PC-3 (cell line): ENCODE measurements around the gene FRAT2. TPM values are rescaled to one million over a fixed set of nuclear protein-coding genes. Genes with fewer than 3 reads are reported as not detected.

Experiments used
- ATAC-seq: fragments of 200-7000 bp; cut with Tn5 transposase; 2 replicates; pipeline ENCODE4 v1.9.1; 2020; ENCODE audit warnings: mild to moderate bottlenecking, moderate library complexity
- BruUV-seq: library from RNA; stranded (reverse); fragments of 400-500 nt; replicated peaks from 2 replicates; lab custom pipeline; 2021; lab: Mats Ljungman, UMichigan
- CTCF ChIA-PET: fragments of 300-600 bp; sonication (Branson Sonifier 250); formaldehyde crosslinking; loops from one replicate; lab custom pipeline; 2022; ENCODE audit warnings: antibody characterized with exemption; lab: Charles Lee
- POLR2A ChIA-PET: fragments of 300-600 bp; sonication (Branson Sonifier 250); formaldehyde crosslinking; loops from one replicate; lab custom pipeline; 2022; ENCODE audit warnings: antibody characterized with exemption; ENCODE audit not compliant: unreplicated experiment; lab: Charles Lee
- DNase-seq: peaks from one replicate; pipeline ENCODE4 v3.0.0-alpha.2; 2015
- H2AFZ ChIP-seq: fragments of 300-600 bp; sonication (generic); 2 replicates; pipeline ENCODE4 v1.6.0; 2016; ENCODE audit warnings: antibody characterized with exemption, low read length
- H3F3A ChIP-seq: fragments of 300-600 bp; sonication (generic); one replicate; pipeline ENCODE4 v1.6.0; 2017; ENCODE audit warnings: antibody characterized with exemption, low read length, control low read depth, mild to moderate bottlenecking; ENCODE audit not compliant: unreplicated experiment
- H3K27ac ChIP-seq: fragments of 300-600 bp; sonication (generic); 2 replicates; pipeline ENCODE4 v1.5.1; 2016; ENCODE audit warnings: mild to moderate bottlenecking, low read length
- H3K27me3 ChIP-seq: fragments of 300-600 bp; sonication (generic); 2 replicates; pipeline ENCODE4 v1.6.1; 2016; ENCODE audit warnings: low read length, mixed read lengths
- H3K36me3 ChIP-seq: fragments of 300-600 bp; sonication (generic); 2 replicates; pipeline ENCODE4 v1.6.1; 2016; ENCODE audit warnings: low read depth, mixed run types, low read length, mixed read lengths
- H3K4me1 ChIP-seq: fragments of 300-600 bp; sonication (generic); 2 replicates; pipeline ENCODE4 v1.5.1; 2016; ENCODE audit warnings: low read length; ENCODE audit not compliant: insufficient read depth
- H3K4me2 ChIP-seq: fragments of 300-600 bp; sonication (generic); 2 replicates; pipeline ENCODE4 v1.6.0; 2016; ENCODE audit warnings: low read length
- H3K4me3 ChIP-seq: fragments of 300-600 bp; sonication (generic); 2 replicates; pipeline ENCODE4 v1.5.1; 2016; ENCODE audit warnings: mild to moderate bottlenecking, low read length, mixed read lengths
- H3K79me2 ChIP-seq: fragments of 300-600 bp; sonication (generic); 2 replicates; pipeline ENCODE4 v1.6.1; 2017; ENCODE audit warnings: low read length, mixed read lengths
- H3K9ac ChIP-seq: fragments of 300-600 bp; sonication (generic); 2 replicates; pipeline ENCODE4 v1.6.0; 2016; ENCODE audit warnings: mild to moderate bottlenecking, low read length
- H3K9me2 ChIP-seq: fragments of 300-600 bp; sonication (generic); replicated peaks from 2 replicates; pipeline ENCODE4 v1.6.1; 2016; ENCODE audit warnings: mixed run types, low read length, mixed read lengths
- H3K9me3 ChIP-seq: fragments of 300-600 bp; sonication (generic); 2 replicates; pipeline ENCODE4 v1.6.1; 2016; ENCODE audit warnings: low read length, mixed read lengths
- H4K20me1 ChIP-seq: fragments of 300-600 bp; sonication (generic); 2 replicates; pipeline ENCODE4 v1.6.1; 2016; ENCODE audit warnings: low read length, mixed read lengths
- CTCF ChIP-seq: fragments of 300-600 bp; sonication (generic); conservative IDR thresholded peaks from 2 replicates; pipeline ENCODE4 v1.5.1; 2017; ENCODE audit warnings: antibody characterized with exemption, low read depth, mild to moderate bottlenecking, low read length
- EZH2 ChIP-seq: fragments of 300-600 bp; sonication (generic); IDR thresholded peaks from one replicate; pipeline ENCODE4 v1.6.1; 2017; ENCODE audit warnings: antibody characterized with exemption, mild to moderate bottlenecking, low read length; ENCODE audit not compliant: unreplicated experiment
- EZH2phosphoT487 ChIP-seq: fragments of 300-600 bp; sonication (generic); IDR thresholded peaks from 2 replicates; pipeline ENCODE4 v1.6.1; 2018; ENCODE audit warnings: mild to moderate bottlenecking, antibody characterized with exemption, low read length, borderline replicate concordance
- intact Hi-C: fragments of 100-400 bp; cut with micrococcal nuclease; formaldehyde crosslinking; loops from 2 replicates; pipeline ENCODE4 v1.9.0; 2023
- total RNA-seq: library from RNA; depleted of rRNA; stranded (reverse); fragments of >200 nt; gene quantifications from 2 replicates; pipeline ENCODE4 v1.2.3, GENCODE V29; 2014

Gene FRAT2
- total RNA-seq, 1 experiment from 2014 or later: 19.2 TPM

GRCh38 chr10:97362310-97363033, 27.9 kb upstream of the FRAT2 start:
- Histone ChIP-seq H2AFZ (no peak overlapping the region), H3K79me2 (no peaks in the 10 kb centered on the region), H3K4me3 (no peak overlapping the region), H4K20me1 (no peaks in the 10 kb centered on the region), H3F3A (no peaks in the 10 kb centered on the region), H3K9me2 (no peaks in the 10 kb centered on the region), H3K27me3 (no peaks in the 10 kb centered on the region), H3K27ac (no peak overlapping the region), H3K9me3 (no peaks in the 10 kb centered on the region), H3K36me3 (no peaks in the 10 kb centered on the region; the same call in 1 of the 2 replicates), H3K4me1 (no peaks in the 10 kb centered on the region), H3K4me2 (no peak overlapping the region), H3K9ac (no peak overlapping the region)
- POLR2A ChIA-PET: no interaction called here
- TF ChIP-seq EZH2 (no peak), CTCF (no peak), EZH2phosphoT487 (no peak)
- intact Hi-C loops: no loop called here
- DNase-seq (no peak), ATAC-seq (no peak)
- CTCF ChIA-PET: no interaction called here
- BruUV-seq: no TSS peak

- Histone ChIP-seq H3K9me2 (no peaks in the 10 kb centered on the region), H3K36me3 (peaks cover 6% of the 10 kb centered on the region; the same call in 1 of the 2 replicates), H3K79me2 (no peaks in the 10 kb centered on the region), H4K20me1 (no peaks in the 10 kb centered on the region), H3K4me3 (no peak overlapping the region), H3K9ac (no peak overlapping the region), H3K27me3 (no peaks in the 10 kb centered on the region), H3K4me1 (no peaks in the 10 kb centered on the region), H3K9me3 (no peaks in the 10 kb centered on the region), H3K4me2 (no peak overlapping the region), H3F3A (no peaks in the 10 kb centered on the region), H3K27ac (no peak overlapping the region), H2AFZ (no peak overlapping the region)
- intact Hi-C loops: no loop called here
- no peak for TF ChIP-seq CTCF
- POLR2A ChIA-PET: no interaction called here
- CTCF ChIA-PET: no interaction called here
- no TSS peak for BruUV-seq
- DNase-seq (no peak), ATAC-seq (no peak)
Observed at GRCh38 chr10:97361537-97361901, 27.0 kb upstream of the FRAT2 start.

- H2AFZ ChIP-seq: no peak overlapping the region
- intact Hi-C loops: no loop called here
- ATAC-seq (no peak), DNase-seq (no peak)
- no peak overlapping the region for H3K27ac ChIP-seq
- H3K36me3 ChIP-seq: peaks cover 10% of the 10 kb centered on the region; the same call in 1 of the 2 replicates
- no peaks in the 10 kb centered on the region for H3K9me2 ChIP-seq
- no peak overlapping the region for H3K9ac ChIP-seq
- no peaks in the 10 kb centered on the region for H4K20me1 ChIP-seq
- POLR2A ChIA-PET: no interaction called here
- TF ChIP-seq CTCF (no peak), EZH2 (no peak), EZH2phosphoT487 (no peak)
- no peaks in the 10 kb centered on the region for H3K27me3 ChIP-seq
- CTCF ChIA-PET: no interaction called here
- H3K9me3 ChIP-seq: no peaks in the 10 kb centered on the region
- H3K4me1 ChIP-seq: no peaks in the 10 kb centered on the region
- BruUV-seq: no TSS peak
- H3K4me3 ChIP-seq: no peak overlapping the region
- no peak overlapping the region for H3K4me2 ChIP-seq
- H3F3A ChIP-seq: no peaks in the 10 kb centered on the region
- H3K79me2 ChIP-seq: no peaks in the 10 kb centered on the region
Observed at GRCh38 chr10:97360705-97361536, 26.4 kb upstream of the FRAT2 start.
